ENCODE measurements around the gene TEAD2. TPM values are rescaled to one million over a fixed set of nuclear protein-coding genes. Genes with fewer than 3 reads are reported as not detected.

The TEAD2 gene
- total RNA-seq, 1 donor from 2014 or later = 51.4 TPM

- Histone ChIP-seq H3K36me3 (no peaks in the 10 kb centered on the region), H3K4me1 (no peaks in the 10 kb centered on the region), H3K27ac (no peak overlapping the region), H3K27me3 (no peaks in the 10 kb centered on the region), H3K4me3 (no peak overlapping the region), H3K9me3 (no peaks in the 10 kb centered on the region)
- TF ChIP-seq CTCF (IDR thresholded peaks at IDR 0.05) = no peak
- intact Hi-C loops (cut with DNase I) = no loop called here
- DNase-seq (ENCODE audit: low spot score in 2 of 2) = no peak
Observed at GRCh38 chr19:49396738-49397505, 34.7 kb upstream of the TEAD2 start.

GRCh38 chr19:49395581-49396407 lies 33.6 kb upstream of the TEAD2 start:
- intact Hi-C loops (cut with DNase I) = no loop called here

GRCh38 chr19:49393881-49394280 lies 31.7 kb upstream of the TEAD2 start:
- no peak for DNase-seq (ENCODE audit: low spot score in 2 of 2)
- intact Hi-C loops (cut with DNase I) = loop anchor here (5.0 kb wide), 1 partner anchor 153 kb away; no protein-coding TSS in a partner anchor
- no peak overlapping the region for H3K4me3 ChIP-seq
- no peaks in the 10 kb centered on the region for H3K36me3 ChIP-seq
- no peaks in the 10 kb centered on the region for H3K9me3 ChIP-seq
- no peak overlapping the region for H3K27ac ChIP-seq
- TF ChIP-seq CTCF (IDR thresholded peaks at IDR 0.05) = no peak
- no peaks in the 10 kb centered on the region for H3K4me1 ChIP-seq
- H3K27me3 ChIP-seq = no peaks in the 10 kb centered on the region

More at GRCh38 chr19:49395581-49396407, 33.6 kb upstream of the TEAD2 start:
- Histone ChIP-seq H3K27me3 (no peaks in the 10 kb centered on the region), H3K36me3 (no peaks in the 10 kb centered on the region), H3K9me3 (no peaks in the 10 kb centered on the region), H3K27ac (no peak overlapping the region), H3K4me3 (no peak overlapping the region), H3K4me1 (no peaks in the 10 kb centered on the region)
- no peak for TF ChIP-seq CTCF (IDR thresholded peaks at IDR 0.05)
- DNase-seq (ENCODE audit: low spot score in 2 of 2) = no peak

GRCh38 chr19:49391581-49392399 lies 29.6 kb upstream of the TEAD2 start:
- TF ChIP-seq CTCF (IDR thresholded peaks at IDR 0.05) = peak; percentile 74 to 83 (median 76)
- H3K36me3 ChIP-seq = no peaks in the 10 kb centered on the region
- DNase-seq (ENCODE audit: low spot score in 2 of 2) = peak; percentile 23 to 77
- no peaks in the 10 kb centered on the region for H3K27me3 ChIP-seq
- no peak overlapping the region for H3K4me3 ChIP-seq
- no peaks in the 10 kb centered on the region for H3K9me3 ChIP-seq
- intact Hi-C loops (cut with DNase I) = loop anchor here (1.0 to 5.0 kb wide), 2 partner anchors 52 to 156 kb away; no protein-coding TSS in a partner anchor
- H3K27ac ChIP-seq = no peak overlapping the region
- H3K4me1 ChIP-seq = no peaks in the 10 kb centered on the region

GRCh38 chr19:49390929-49391359 lies 28.7 kb upstream of the TEAD2 start:
- intact Hi-C loops (cut with DNase I) = loop anchor here (5.0 kb wide), 1 partner anchor 156 kb away; no protein-coding TSS in a partner anchor
- Histone ChIP-seq H3K27me3 (no peaks in the 10 kb centered on the region), H3K9me3 (no peaks in the 10 kb centered on the region), H3K27ac (no peak overlapping the region), H3K4me3 (no peak overlapping the region), H3K4me1 (no peaks in the 10 kb centered on the region), H3K36me3 (no peaks in the 10 kb centered on the region)
- TF ChIP-seq CTCF (IDR thresholded peaks at IDR 0.05) = no peak
- DNase-seq (ENCODE audit: low spot score in 2 of 2) = no peak
